PC-9 (cell line): ENCODE measurements around the gene AMDHD2. TPM values are rescaled to one million over a fixed set of nuclear protein-coding genes. Genes with fewer than 3 reads are reported as not detected.
A peak's percentile ranks its signal among the peaks of the same experiment; 100 is the strongest.

Experiments
- BruUV-seq: library from RNA; stranded (reverse); fragments of 400-500 nt; replicated peaks from 2 replicates; lab custom pipeline; 2021; lab: Mats Ljungman, UMichigan
- CTCF ChIA-PET: fragments of 300-600 bp; sonication (Branson Sonifier 250); formaldehyde crosslinking; loops from one replicate; lab custom pipeline; 2022; ENCODE audit warnings: antibody characterized with exemption; lab: Charles Lee
- POLR2A ChIA-PET: fragments of 300-600 bp; sonication (Branson Sonifier 250); formaldehyde crosslinking; loops from one replicate; lab custom pipeline; 2022; ENCODE audit warnings: antibody characterized with exemption; ENCODE audit not compliant: unreplicated experiment; lab: Charles Lee
- DNase-seq, 2 experiments: peaks; one replicate each; pipeline versions ENCODE4 v3.0.0 to v3.0.0-alpha.2; 2015 to 2022; ENCODE audit warnings: mixed read lengths in 1 of 2
- H2AFZ ChIP-seq: fragments of 200-600 bp; sonication (generic); 2 replicates; pipeline ENCODE4 v1.8.1; 2017; ENCODE audit warnings: antibody characterized with exemption
- H3F3A ChIP-seq: fragments of 200-600 bp; sonication (generic); 2 replicates; pipeline ENCODE4 v1.8.1; 2017; ENCODE audit warnings: antibody characterized with exemption, mild to moderate bottlenecking, low read depth; ENCODE audit not compliant: insufficient read depth
- H3K27ac ChIP-seq: fragments of 200-600 bp; sonication (generic); 2 replicates; pipeline ENCODE4 v1.6.1; 2016; ENCODE audit warnings: mixed run types
- H3K27me3 ChIP-seq: fragments of 200-600 bp; sonication (generic); 2 replicates; pipeline ENCODE4 v1.6.1; 2016; ENCODE audit warnings: low read depth, mixed run types; ENCODE audit not compliant: insufficient read depth
- H3K36me3 ChIP-seq: fragments of 200-600 bp; sonication (generic); 2 replicates; pipeline ENCODE4 v1.6.1; 2016; ENCODE audit warnings: low read depth, mixed run types
- H3K4me1 ChIP-seq: fragments of 200-600 bp; sonication (generic); replicated peaks from 2 replicates; pipeline ENCODE4 v1.6.1; 2016; ENCODE audit warnings: mixed run types; ENCODE audit not compliant: insufficient read depth
- H3K4me2 ChIP-seq: fragments of 200-600 bp; sonication (generic); 2 replicates; pipeline ENCODE4 v1.6.1; 2017; ENCODE audit warnings: mixed run types
- H3K4me3 ChIP-seq: fragments of 200-600 bp; sonication (generic); 2 replicates; pipeline ENCODE4 v1.6.1; 2016; ENCODE audit warnings: mixed run types
- H3K79me2 ChIP-seq: fragments of 200-600 bp; sonication (generic); 2 replicates; pipeline ENCODE4 v1.6.1; 2017; ENCODE audit warnings: low read depth, mixed run types
- H3K9me2 ChIP-seq: fragments of 200-600 bp; sonication (generic); 2 replicates; pipeline ENCODE4 v1.8.1; 2017; ENCODE audit warnings: mild to moderate bottlenecking; ENCODE audit not compliant: insufficient read depth
- H3K9me3 ChIP-seq: fragments of 200-600 bp; sonication (generic); 2 replicates; pipeline ENCODE4 v1.8.1; 2016; ENCODE audit warnings: low read depth; ENCODE audit not compliant: insufficient read depth
- H4K20me1 ChIP-seq: fragments of 200-600 bp; sonication (generic); 2 replicates; pipeline ENCODE4 v1.8.1; 2017; ENCODE audit not compliant: insufficient read depth
- EZH2 ChIP-seq: fragments of 200-600 bp; sonication (generic); IDR thresholded peaks from 2 replicates; pipeline ENCODE4 v1.8.0; 2017; ENCODE audit warnings: antibody characterized with exemption, low read depth
- intact Hi-C: fragments of 100-400 bp; cut with micrococcal nuclease; formaldehyde crosslinking; loops from one replicate; pipeline ENCODE4 v1.10.0; 2022; ENCODE audit not compliant: unreplicated experiment
- total RNA-seq: library from RNA; stranded (reverse); gene quantifications from 2 replicates; pipeline ENCODE4 v1.2.3, GENCODE V29; 2021
- TF ChIP-seq, protein P1 (sequence below): fragments of 200-600 bp; sonication (generic); conservative IDR thresholded peaks from 2 replicates; pipeline ENCODE4 v1.6.1; 2017; ENCODE audit warnings: mixed run types, antibody characterized with exemption, mild to moderate bottlenecking, moderate library complexity

The AMDHD2 gene
- total RNA-seq, 1 experiment from 2014 or later = 47.9 TPM

DNA sequence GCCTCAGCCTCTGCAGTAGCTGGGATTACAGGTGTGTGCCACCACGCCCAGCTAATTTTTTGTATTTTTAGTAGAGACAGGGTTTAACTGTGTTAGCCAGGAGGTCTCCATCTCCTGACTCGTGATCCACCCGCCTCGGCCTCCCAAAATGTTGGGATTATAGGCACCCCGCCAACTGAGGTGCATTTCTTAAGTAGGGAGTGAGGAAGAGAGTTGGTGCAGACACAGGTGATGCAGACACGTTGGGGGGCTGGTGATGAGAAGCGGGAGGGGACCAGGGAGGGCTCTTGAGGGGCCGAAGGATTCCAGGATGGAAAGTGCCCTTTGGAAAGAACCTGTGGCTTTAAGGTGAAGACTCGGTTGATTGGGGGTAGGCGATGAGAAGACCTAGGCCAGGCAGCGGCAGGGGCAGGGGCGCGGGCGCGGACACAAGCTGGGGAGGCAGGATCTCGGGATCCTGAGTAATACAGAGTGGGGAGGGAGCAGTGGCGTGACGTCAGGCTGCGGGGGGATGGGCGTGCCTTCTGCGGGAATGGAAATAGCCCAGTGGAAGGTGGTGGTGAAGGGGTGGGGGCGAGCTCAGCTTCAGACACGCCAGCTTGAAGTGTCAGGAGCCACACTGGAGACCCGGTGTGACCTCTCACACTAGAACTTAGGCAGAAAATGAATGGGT, 8.9 kb upstream of the AMDHD2 start:
- TF ChIP-seq, protein P1, sequence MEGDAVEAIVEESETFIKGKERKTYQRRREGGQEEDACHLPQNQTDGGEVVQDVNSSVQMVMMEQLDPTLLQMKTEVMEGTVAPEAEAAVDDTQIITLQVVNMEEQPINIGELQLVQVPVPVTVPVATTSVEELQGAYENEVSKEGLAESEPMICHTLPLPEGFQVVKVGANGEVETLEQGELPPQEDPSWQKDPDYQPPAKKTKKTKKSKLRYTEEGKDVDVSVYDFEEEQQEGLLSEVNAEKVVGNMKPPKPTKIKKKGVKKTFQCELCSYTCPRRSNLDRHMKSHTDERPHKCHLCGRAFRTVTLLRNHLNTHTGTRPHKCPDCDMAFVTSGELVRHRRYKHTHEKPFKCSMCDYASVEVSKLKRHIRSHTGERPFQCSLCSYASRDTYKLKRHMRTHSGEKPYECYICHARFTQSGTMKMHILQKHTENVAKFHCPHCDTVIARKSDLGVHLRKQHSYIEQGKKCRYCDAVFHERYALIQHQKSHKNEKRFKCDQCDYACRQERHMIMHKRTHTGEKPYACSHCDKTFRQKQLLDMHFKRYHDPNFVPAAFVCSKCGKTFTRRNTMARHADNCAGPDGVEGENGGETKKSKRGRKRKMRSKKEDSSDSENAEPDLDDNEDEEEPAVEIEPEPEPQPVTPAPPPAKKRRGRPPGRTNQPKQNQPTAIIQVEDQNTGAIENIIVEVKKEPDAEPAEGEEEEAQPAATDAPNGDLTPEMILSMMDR = no peak
- no peak for TF ChIP-seq EZH2
- no peak overlapping the region for H3K27ac ChIP-seq
- peaks cover 7% of the 10 kb centered on the region; the same call in 1 of the 2 replicates for H3F3A ChIP-seq
- BruUV-seq = no TSS peak
- intact Hi-C loops = no loop called here
- CTCF ChIA-PET = no interaction called here
- peaks cover 24% of the 10 kb centered on the region for H3K79me2 ChIP-seq
- no peak for DNase-seq
- no peaks in the 10 kb centered on the region for H3K9me2 ChIP-seq
- peaks cover 18% of the 10 kb centered on the region for H3K4me1 ChIP-seq
- H3K4me2 ChIP-seq = no peak overlapping the region
- POLR2A ChIA-PET = no interaction called here
- H3K36me3 ChIP-seq = no peaks in the 10 kb centered on the region
- no peak overlapping the region for H2AFZ ChIP-seq
- no peaks in the 10 kb centered on the region for H3K9me3 ChIP-seq
- no peak overlapping the region for H3K4me3 ChIP-seq
- peaks cover 18% of the 10 kb centered on the region for H4K20me1 ChIP-seq
- H3K27me3 ChIP-seq = no peaks in the 10 kb centered on the region

DNA sequence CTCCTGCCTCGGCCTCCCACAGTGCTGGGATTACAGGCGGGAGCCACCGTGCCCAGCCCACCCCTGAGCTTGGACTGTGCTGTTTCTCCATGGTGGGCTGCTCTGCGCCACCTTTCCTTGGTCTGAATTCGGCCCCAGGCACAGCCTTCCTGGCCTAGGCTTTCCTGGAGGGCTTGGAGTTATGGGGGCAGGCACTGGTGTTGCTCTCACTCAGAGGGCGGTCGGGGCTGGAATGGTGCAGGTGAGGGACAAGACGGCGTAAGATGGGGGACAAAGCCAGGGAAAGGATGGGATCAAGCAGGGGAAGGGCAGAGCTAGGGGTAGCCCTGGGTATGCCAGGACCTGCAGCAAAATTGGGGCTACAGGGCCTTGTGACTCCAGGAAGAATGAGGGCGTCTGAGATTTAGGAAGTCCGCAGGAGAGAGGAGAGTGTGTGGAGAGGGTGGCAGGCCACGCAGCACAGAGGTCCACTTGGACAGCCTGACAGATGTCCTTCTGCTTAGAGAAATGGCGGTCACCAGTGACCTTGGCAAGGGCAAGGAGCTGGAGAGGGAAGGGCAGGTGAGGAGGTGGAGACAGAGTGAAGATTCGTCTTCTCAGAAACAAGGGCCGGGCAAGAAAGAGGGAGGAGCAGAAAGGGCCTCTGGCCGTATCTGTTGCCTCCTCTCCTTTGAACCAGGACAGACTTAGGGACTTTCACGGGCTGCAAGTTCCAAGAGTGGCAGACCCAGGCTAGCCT, 8.0 kb upstream of the AMDHD2 start:
- Histone ChIP-seq H3K9me2 (no peaks in the 10 kb centered on the region), H2AFZ (no peak overlapping the region), H3K79me2 (peaks cover 33% of the 10 kb centered on the region), H3K4me2 (no peak overlapping the region), H3K36me3 (no peaks in the 10 kb centered on the region), H3F3A (peaks cover 7% of the 10 kb centered on the region; the same call in 1 of the 2 replicates), H3K4me1 (peaks cover 22% of the 10 kb centered on the region), H3K4me3 (no peak overlapping the region), H3K9me3 (no peaks in the 10 kb centered on the region), H3K27ac (no peak overlapping the region), H4K20me1 (peaks cover 27% of the 10 kb centered on the region), H3K27me3 (no peaks in the 10 kb centered on the region)
- DNase-seq = no peak
- BruUV-seq = no TSS peak
- no peak for TF ChIP-seq EZH2
- TF ChIP-seq, protein P1 = no peak
- POLR2A ChIA-PET = interaction anchor here (0.6 kb wide), 1 partner anchor 70 kb away, joined by 11 read pairs; no protein-coding TSS in a partner anchor
- CTCF ChIA-PET = no interaction called here
- intact Hi-C loops = no loop called here

DNA sequence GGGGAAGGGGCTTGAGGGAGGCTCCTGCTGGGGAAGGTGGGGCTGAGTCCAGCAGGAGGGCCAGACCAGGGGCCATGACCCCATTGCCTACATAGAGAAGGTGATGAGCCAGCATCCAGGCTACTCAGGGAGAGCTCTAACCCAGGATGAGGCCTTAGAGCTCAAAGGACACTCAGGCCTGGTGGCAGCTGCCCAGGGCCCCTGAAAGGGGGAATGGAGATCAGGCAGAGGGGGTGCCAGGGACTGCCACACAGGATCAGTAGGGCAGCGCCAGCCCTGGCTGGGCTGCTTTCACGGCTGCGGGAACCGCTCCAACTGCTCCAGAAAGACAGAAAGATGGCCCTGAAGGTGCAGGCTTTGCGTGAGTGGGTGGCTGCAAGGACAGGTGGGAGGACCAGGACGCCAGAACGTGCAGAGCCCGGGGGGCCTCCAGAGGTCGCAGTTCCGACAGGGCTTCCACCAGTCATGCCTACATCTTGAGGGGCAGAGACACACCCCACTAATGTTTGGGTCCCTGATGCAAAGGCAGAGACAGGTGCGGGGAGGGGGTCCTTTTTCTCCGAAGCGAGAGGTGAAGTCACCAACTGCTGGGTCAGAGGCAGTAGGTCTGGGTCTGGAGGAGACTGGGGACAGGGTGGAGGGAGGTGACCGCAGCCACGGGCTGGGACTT, 7.3 kb upstream of the AMDHD2 start:
- Histone ChIP-seq H3K4me3 (peak overlapping the region; percentile 80; the same call in 1 of the 2 replicates), H2AFZ (peak overlapping the region; percentile 75), H3K4me1 (peaks cover 22% of the 10 kb centered on the region), H4K20me1 (peaks cover 34% of the 10 kb centered on the region), H3K9me2 (no peaks in the 10 kb centered on the region), H3K9me3 (no peaks in the 10 kb centered on the region), H3K36me3 (no peaks in the 10 kb centered on the region), H3K27me3 (no peaks in the 10 kb centered on the region), H3K27ac (no peak overlapping the region), H3F3A (peaks cover 10% of the 10 kb centered on the region; the same call in 1 of the 2 replicates), H3K4me2 (peak overlapping the region; percentile 79), H3K79me2 (peaks cover 40% of the 10 kb centered on the region)
- no peak for DNase-seq
- intact Hi-C loops = no loop called here
- ChIA-PET POLR2A (interaction anchor here (0.6 kb wide), 2 partner anchors 71 to 261 kb away, joined by 3 to 11 read pairs; no protein-coding TSS in a partner anchor), CTCF (interaction anchor here (0.6 kb wide), 1 partner anchor 296 kb away, joined by 5 read pairs; no protein-coding TSS in a partner anchor)
- TF ChIP-seq, protein P1 = no peak
- no peak for TF ChIP-seq EZH2
- BruUV-seq = TSS peak; percentile 81
